Stimulated activated naive CD8-positive, alpha-beta T cell treated with anti-CD3 and anti-CD28 coated beads, Interleukin-15, Interleukin-2, amounts not matched to agents 100 U/mL and 50 U/mL, for 24 hours (primary cell): ENCODE results near the gene UCP3.
A peak's percentile ranks its signal among the peaks of the same experiment; 100 is the strongest.

Experiments used
- ATAC-seq: fragments of 150-1000 bp; cut with Tn5 transposase; one replicate; pipeline ENCODE4 v1.10.0; 2021
- DNase-seq: peaks from one replicate; pipeline ENCODE4 v3.0.0; 2021

UCP3 gene

DNA sequence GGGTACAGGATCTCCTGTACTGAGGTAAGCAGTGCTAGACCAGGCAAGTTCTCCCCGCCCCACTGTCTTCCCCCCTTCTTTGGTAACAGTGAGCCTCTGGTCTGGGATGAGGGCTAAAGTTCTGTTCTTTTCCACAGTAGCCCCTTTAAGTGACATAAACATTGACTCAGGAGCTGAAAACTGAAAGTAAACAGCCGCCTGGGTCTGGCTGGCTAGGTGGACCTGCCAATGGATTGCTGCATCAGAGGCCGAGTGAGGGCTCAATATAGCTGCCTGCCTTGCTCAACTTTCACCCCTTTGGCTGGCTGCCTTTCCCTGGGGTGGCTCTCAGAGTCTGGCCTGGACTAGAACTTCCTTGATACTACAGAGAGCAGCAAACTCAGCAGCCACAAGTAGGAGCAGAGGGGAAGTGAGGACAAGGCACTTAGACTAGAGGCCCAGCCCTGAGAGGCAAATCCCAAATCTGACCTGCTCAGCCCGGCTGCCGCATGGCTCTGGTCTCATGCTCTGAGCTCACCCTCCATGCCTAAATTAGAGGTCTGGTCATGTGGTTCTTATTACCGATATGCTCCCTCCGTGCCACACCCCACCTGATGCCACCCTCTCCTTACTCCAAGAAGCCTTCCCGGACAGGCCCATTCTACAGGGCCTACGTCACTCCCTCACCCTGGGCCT is 9.6 kb upstream of the UCP3 start:
- no peak for ATAC-seq
- no peak for DNase-seq

DNA sequence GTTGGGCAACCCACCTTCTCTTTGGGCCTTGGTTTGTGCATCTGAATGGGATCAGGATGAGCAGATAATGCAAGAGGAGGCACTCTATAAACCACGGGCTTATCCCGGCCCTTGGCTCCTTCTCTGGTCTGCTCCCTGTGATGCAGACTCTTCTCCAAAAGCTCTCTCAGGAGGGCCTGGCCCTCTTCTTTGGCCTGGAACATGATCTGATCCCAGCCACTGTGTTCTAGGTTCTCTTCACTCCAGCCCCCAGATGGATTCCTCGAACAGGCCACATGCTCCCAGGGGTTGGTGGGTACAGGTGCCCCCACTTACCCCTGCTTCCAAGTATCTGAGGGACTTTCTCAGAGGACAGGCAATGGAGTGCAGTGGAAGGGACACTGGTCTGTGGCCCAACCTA is 8.7 kb upstream of the UCP3 start:
- DNase-seq (no peak), ATAC-seq (no peak)

DNA sequence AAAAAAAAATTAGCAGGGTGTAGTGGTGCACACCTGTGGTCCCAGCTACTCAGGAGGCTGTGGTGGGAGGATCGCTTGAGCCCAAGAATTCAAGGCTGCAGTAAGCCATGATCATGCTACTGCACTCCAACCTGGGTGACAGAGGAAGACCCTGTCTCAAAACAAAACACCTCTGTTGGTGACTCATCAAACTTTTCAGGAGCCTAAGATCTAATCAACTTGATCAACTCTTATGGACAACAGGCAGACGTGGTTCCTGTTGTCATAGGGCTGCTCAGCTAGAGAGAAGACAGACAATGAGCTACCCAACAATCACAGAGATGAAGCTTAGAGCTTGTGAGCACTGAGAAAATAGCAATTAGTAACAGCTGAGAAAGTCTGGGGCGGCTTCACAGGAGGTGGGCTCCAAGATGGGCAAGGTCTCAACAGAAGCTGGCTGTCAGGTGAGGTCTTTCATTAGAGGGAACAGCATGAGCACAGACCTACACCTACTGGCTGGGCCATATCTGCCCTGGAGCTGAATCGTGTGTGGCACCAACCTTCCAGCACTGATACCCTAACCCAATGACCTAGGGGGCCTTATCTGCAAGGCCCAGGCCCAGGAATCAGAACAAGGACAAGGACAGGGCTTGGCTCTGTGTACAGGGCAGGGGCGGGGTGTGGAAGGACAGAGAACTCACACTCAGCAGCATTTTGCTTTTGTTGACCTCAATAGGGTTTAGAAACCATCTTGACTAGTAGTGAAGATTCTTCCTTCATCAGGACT is 7.2 kb upstream of the UCP3 start:
- DNase-seq: no peak
- no peak for ATAC-seq

DNA sequence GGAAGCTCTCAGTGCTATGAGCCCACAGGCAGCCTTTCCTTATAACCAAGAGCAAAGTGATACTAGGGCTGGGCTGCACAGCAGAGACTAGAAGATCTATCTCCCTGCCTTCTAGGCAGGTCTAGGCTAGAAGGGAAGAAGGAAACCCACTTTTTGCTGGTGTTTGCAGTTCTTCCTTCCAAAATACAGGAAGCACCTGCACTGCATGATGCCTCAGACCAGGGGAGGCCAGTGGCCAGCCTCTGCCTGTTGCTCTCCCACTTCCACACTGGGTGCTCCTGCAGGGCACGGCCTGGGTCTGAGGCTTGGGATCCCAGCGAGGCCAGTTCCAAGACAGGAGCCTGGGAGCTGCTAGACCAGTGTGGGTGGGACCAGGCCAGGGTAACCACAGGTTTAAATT is 6.0 kb upstream of the UCP3 start:
- DNase-seq: no peak
- no peak for ATAC-seq

DNA sequence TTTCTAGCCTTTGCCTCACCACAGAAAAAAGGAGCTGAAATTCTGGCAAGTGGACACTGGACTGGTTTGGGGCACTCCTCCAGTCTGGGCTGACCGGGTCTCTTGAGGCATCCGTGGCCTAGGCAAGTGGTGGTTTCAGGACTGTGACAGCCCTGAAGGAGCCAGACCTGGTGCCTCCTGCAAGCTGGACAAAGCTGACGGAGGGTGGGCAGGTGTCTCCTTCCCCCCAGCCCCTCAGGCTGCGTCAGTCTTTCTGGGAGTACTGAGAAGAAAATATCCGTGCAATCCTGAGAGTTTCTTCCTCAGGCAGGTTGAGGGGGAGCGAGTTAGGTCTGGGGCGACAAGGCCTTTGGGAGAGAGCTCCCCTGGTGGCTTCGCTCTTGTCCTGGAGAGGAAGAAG is 4.3 kb upstream of the UCP3 start:
- DNase-seq (no peak), ATAC-seq (no peak)

DNA sequence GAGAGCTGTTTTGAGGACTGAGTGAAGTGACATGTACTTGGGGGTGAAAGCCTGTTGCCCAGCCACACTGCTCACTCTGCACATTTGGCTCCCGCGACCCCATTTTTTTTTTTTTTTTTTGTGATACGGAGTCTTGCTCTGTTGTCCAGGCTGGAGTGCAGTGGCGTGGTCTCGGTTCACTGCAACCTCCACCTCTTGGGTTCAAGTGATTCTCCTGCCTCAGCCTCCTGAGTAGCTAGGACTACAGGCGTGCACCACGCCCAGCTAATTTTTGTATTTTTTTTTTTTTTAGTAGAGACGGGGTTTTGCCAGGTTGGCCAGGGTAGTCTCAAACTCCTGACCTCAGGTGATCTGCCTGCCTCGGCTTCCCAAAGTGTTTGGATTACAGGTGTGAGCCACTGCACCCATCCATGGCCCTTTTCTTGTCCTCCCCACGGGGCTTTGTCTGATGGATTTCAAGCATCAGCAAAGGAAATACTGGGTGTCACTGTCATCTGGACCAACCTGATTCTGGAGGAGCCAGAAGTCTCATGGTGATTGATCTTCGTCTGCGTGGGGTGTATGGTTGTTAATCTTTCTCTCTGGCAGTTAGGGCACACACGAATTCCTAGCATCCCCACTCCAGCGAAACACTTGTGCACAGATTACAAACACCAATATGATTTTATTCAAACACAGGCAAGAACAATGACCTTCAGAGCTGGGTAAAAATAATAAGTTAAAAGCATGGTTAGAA is 3.4 kb upstream of the UCP3 start:
- ATAC-seq (no peak), DNase-seq (no peak)

DNA sequence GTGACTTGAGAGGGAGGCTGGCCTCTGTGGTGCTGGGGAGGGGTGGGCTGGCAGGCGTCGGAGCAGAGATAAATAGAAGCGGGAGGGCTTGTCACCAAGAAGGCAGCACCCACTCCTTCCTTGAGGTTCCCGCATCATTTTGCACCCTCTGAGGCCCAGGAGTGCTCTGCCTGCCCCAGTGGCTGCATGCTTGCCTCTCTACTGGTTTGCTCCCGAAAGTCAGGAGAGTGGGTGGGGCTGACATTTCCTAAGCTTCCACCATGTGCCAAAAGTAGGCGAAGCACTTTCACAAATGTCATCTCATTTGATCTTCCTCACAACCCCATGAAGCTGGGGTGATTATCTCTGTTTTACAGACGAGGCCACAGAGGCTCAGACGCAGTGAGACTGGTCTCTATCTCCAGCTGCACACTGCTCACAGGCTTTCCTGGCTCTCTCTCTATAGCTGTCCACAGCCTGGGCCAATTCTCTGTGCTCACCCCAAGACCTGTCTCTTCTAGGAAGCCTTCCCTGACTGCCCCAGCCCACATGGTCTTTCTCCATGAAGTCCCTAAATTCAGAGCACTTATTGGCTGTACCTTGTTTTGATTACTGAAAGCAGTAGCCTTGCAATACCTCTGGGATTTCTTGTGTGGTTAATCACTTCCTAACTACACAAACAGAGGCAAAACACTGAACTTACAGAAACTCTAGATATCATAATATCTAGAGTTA is 2.6 kb upstream of the UCP3 start:
- DNase-seq (peak; percentile 64), ATAC-seq (peak; percentile 84)

DNA sequence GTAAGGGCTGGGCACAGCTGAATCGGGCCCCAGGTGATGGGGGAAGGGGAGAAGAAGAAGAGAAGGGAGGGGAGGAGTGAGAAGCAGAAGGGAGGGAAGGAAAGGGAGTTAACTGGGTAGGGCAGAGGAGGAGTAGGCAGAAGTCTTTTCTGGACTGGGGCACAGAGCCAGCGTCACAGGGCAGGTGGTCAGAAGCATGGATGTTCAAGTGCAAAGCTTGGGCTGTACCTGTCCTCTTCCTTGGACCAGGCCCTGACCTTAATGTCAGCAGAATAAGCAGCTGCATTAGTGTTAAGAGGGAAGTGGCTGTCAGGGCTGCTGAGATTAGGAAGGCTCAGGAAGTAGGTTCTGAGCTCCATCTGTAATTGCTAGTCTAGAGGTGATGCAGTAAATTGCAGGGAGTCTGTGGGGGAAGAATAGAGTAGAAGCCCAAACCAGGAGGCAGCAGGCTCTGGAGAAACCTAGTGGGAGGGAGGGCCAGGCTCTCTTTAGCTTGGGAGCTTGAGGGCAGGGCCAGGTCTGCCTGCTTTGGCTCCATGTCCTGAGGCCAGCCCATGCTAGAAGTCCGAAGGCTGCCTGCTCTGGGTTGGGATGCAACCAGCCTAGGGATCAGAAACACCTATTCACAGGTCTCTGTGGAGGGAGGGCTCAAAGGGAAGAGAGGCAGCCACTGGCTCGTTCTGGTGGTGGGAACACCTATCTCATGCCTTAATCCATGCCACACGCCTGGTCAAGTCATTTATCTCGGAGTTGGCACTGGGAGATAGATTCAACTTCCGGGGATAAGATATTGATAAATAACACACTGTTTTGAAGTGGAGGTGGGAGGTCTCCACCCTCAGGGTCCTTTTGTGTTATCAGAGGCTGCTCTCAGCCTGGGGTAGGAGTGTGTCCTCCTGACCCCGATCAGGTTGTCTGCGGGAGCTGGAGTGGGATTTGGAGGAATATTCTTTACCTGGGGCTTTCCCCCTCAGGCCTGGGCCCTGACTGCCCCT is 1.7 kb upstream of the UCP3 start:
- no peak for DNase-seq
- no peak for ATAC-seq

DNA sequence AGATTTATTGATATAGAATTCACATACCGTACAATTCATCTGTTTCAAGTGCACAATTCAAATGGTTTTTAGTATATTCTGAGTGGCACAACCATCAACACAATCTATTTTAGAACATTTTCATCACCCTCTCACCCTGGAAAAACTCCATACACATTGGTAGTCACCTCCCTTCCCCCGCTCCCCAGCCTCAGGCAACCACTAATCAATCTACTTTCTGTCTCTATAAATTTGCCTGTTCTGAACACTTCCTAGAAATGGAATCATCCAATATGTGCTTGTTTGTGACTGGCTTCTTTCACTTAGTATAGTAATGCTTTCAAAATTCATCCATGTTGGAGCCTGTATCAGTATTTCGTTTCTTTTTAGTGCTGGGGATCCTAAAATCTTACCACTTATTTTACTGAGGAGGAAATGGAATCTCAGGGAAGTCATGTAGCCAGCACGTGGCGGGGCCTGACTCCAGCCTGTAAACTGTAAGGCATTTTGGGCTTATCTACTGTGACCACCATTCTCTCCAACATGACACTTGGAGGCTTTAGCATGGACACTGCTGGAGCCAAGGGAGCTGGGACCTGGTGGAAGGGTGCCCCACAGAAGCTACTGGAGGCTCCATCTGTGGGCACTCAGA is 905 bp upstream of the UCP3 start:
- no peak for DNase-seq
- no peak for ATAC-seq

DNA sequence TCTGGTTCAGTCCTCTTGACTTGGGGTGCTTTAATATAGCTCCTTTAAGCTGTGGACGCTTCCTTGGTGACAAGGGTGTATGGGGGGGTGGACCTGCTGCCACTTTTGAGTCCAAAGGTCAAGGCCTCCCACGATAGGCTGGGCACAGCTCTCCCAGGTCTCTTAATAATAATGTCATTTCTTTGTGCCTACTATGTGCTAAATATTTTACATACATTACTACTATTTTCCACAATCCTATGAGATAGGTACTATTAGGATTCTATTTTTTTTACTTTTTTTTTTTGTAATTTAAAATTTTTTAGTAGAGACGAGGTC is 304 bp upstream of the UCP3 start:
- no peak for ATAC-seq
- DNase-seq: no peak

DNA sequence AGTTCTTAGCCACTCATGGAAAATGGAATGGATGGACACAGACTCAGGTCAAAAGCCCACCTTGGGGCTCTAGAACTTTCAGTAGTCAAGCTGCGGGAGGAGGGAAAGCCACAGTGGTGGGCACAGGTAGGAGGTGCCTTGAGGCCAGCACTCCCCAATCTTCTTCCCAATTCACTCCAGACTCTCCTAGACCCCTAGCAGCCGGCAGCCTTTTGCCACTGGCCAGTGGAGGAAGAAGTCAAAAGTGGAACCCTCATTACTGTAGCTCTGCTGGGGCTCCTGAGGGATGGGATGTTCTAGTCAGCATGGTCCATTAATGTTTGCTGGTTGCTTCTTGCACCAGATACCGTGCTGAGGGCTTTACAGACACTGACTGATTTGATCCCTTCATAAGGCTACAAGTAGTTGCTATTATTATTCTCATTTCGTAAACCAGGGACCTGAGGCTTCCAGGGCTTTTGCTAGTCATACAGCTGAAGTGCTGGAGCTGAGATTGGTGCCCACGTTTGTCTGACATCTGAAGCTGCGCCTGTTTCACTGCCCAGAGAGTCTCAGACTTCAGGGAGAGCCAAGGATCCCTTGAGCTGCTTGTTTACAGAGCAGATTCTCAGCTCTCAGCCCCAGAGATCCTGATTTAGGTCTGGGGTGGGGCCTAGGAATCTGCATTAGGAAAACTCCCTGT is 1.1 kb downstream of the UCP3 start:
- DNase-seq: no peak
- no peak for ATAC-seq

DNA sequence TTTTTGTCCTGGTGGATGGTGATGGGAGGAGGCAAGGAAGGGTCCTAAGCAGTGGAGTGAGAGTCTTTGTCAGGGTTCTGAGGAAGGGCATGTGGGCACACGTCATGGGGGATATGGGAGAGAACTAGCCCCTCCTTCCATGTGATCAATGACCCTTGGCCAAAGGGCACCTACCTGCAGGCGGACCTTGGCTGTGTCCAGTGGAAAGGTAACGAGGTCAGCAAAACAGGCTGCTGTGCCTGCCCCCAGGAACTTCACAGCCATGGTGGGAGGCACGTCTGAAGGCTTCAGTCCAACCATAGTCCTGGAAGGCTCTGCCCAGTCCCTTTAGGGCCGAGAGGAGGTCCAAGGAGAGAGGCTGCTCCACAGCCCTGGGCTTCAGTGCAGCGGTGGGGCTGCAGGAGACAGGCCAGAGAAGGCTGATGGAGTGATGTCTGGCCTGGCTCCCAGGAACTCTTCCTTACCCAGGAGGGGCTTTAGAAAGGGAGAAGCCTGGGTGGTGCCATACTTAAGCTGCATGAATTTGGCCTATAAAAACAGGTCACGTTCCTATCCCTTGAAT is 2.1 kb downstream of the UCP3 start:
- ATAC-seq (no peak), DNase-seq (no peak)

DNA sequence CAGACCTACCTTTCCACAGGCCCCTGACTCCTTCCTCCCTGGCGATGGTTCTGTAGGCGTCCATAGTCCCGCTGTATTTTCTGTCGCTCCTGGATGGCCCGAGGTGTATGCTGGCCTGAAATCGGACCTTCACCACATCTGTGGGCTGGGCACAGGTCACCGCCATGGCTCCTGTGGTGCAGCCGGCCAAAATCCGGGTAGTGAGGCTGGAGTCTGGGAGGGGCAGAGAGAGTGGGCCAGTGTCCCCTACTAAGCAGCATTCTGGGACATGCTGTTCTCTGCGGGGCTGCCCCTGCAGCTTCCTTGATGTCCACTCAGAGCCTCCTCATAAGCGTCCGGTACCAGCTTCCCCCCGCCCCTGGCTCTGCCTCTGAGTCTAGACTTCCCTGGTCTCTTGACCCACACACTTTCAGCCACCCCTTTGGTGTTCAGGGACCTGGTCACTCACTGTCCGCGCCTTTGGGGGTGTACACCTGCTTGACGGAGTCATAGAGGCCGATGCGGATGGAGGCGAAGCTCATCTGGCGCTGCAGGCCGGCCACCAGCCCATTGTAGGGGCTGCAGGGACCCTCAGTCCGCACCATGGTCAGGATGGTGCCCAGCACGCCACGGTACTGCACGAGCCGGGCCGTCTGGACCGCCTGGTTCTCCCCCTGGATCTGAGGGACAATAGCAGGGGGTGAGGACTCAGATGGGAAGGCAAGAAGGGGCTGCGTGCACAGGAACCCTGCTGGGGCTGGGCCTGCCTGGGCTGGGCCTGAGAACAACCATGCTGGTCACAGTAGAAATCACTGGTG is 3.0 kb downstream of the UCP3 start:
- ATAC-seq (no peak), DNase-seq (no peak)

DNA sequence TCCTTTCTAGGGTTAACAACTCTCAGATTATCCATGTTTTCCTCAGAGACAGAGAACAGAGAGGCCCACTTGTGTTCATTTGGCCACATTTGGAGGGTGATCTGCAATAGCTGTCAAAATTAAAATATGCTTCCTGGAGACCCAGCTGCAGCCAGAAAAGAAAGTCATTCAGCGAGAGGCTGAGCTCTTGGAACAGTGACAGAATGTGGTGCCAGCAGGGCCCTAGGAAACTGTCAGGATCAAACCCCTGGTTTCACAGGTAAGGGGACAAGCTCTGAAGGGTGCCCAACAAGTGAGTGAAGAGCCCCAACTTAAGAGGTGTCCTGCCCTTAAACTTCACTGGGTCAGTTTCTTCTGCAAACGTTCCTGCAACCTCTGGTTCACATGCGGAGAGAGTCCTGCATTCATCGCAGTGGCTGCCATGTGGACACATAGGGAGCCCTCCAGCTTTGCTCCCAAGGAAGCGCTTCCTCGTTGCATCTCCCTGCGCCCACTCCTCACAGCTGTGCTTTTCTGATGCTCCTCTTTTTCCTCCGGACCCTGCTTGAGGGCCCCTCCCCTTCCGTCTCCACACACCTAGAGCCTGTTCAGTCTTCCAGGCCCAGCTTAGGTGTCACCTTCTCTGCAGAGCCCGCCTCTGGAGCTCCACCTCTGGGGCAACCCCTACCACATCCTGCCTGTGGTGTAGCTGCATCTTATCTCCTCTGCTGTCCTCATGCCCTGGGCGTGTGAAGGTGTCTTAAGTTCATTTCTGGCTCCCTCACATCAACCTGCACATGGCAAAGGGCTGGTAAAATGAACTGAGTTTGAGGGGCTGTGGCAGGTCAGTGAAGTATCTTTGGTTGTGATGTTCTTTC is 3.9 kb downstream of the UCP3 start:
- ATAC-seq (peak; percentile 99), DNase-seq (peak; percentile 79)

DNA sequence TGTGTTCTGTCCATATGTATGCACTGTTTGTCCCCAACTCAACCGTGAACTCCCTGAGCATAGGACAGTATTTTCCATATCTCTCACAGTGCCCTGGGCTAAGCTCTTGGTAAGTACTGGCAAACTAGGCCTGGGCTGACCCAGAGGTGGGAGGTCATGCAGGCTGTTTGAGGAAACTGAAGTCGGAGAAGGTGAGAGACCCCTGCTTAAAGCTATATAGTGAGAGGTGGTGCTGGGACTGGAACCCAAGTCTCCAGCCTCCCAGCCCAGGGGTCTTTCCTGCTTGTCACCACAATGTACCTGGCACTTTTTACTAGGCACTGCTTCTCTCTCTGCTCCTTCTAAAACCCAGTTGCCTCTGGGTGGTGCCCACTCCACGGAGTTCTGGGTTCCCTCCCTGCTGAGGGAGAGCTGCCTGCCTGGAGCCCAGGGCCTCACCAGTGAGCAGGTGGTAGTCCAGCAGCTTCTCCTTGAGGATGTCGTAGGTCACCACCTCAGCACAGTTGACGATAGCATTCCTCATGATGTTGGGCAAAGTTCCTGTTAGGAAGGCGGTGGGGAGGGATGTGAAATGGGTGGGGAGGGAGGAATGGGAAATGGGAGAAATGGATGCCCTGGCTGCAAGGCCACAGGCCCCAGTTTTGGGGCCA is 4.7 kb downstream of the UCP3 start:
- ATAC-seq (no peak), DNase-seq (no peak)

DNA sequence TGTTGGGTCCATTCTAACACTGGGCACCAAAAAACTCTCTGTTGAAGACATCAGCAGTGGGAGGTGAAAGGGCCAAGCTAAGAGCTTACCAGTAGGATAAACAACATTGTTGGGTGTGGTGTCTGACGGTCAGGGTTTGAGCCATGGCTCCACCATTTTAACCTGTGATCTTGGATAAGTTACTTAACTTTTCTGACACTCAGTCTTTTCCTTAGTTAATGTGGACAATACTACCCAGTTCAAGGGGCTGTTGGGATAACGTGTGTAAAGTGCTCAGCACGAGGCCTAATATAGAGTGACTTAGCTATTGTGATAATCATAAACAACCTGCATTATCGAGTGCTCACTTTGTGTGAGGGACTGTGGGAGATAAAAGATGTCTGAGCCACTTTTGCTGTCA is 6.1 kb downstream of the UCP3 start:
- no peak for ATAC-seq
- no peak for DNase-seq

DNA sequence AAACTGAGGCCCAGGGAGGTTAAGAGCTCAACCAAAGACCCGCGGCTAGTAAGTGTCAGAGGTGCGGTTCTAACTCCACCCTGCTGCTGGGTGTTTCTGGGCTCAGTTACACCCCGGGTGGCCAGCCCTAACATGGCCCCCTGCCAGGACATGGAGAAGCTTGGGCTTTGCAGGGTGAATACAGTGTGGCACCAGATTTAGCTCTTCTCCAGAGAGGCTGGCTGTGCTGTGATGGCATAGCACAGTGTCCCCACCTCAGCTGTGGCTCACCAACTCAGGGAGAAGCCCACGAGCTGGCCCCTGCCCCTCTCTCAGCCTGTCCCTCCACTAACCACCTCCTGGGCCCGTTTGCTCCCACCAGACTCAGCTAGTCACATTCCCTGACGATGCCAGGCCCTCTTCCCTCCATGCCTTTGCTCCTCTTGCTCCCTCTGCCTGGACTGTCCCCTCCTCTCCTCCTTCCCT is 7.0 kb downstream of the UCP3 start:
- DNase-seq (no peak), ATAC-seq (no peak)
